H1 (cell line): Measurements from ENCODE around the gene CCNI2. TPM values are rescaled to one million over a fixed set of nuclear protein-coding genes. Genes with fewer than 3 reads are reported as not detected.

ENCODE experiments used
- ATF2 ChIP-seq: IDR thresholded peaks from 2 replicates; pipeline ENCODE4 v1.6.1; 2012; ENCODE audit warnings: low read length, inconsistent platforms
- BCL11A ChIP-seq, 2 experiments: IDR thresholded peaks; one replicate each; pipeline ENCODE4 v1.6.1; 2011; ENCODE audit warnings: low read depth in 2 of 2, low read length in 2 of 2, mild to moderate bottlenecking in 2 of 2
- MAX ChIP-seq: IDR thresholded peaks from 2 replicates; pipeline ENCODE4 v1.6.1; 2012; ENCODE audit warnings: inconsistent platforms
- NANOG ChIP-seq: IDR thresholded peaks from 2 replicates; pipeline ENCODE4 v1.6.1; 2011; ENCODE audit warnings: low read length, low read depth, mild to moderate bottlenecking, inconsistent platforms; ENCODE audit not compliant: insufficient read depth, poor library complexity, severe bottlenecking
- polyA plus RNA-seq, 7 experiments: library from polyadenylated mRNA; depleted of rRNA in 3 of 7; stranded (reverse) in 5 of 7; unstranded in 2 of 7; fragments of >200 nt in 5 of 7; fragments of 200-250 nt in 2 of 7; gene quantifications; 1 replicate in 5 of 7; 2 replicates in 1 of 7; 4 replicates in 1 of 7; pipeline versions ENCODE4 v1.2.1 to v1.2.3, GENCODE V29; 2011 to 2013; ENCODE audit warnings: missing spikeins in 2 of 7, mixed read lengths in 2 of 7
- total RNA-seq: library from RNA; stranded (reverse); fragmentation: NEBNext Ultra II Directional; extraction: Animal tissue kit (Norgen Biotek cat#: 25700); gene quantifications from 2 replicates; pipeline ENCODE4 v1.2.1, GENCODE V29; 2021

CCNI2 gene
- total and polyA plus RNA-seq, 2 of the 8 experiments (the other 6 are each of a cell fraction or from before 2014, with no cell fraction given) = 1.3 to 1.4 TPM

- TF ChIP-seq BCL11A (IDR thresholded peaks at IDR 0.05; ENCODE audit: low read depth in 2 of 2, low read length in 2 of 2) (no peak), ATF2 (no peak), NANOG (no peak), MAX (no peak)
Observed at GRCh38 chr5:132787076-132787475, 39.9 kb downstream of the CCNI2 start (continued).
